Adrenal gland (tissue), 12 donors: ENCODE measurements around the gene HEG1. TPM values are rescaled to one million over a fixed set of nuclear protein-coding genes. Genes with fewer than 3 reads are reported as not detected.

ENCODE experiments used
- DNase-seq, 7 donors: peaks; one replicate each; pipeline ENCODE4 v3.0.0-alpha.2; 2019 to 2020
- H3K27ac ChIP-seq, 5 donors: fragments of 200-600 bp; sonication (generic) in 4 of 5; 1 replicate in 3 of 5; 2 replicates in 2 of 5; pipeline versions ENCODE4 v1.5.1 to v1.8.0; 2016 to 2020; ENCODE audit warnings: mild to moderate bottlenecking in 1 of 5
- H3K27me3 ChIP-seq: fragments of 200-600 bp; 2 replicates; pipeline ENCODE4 v1.8.0; 2021
- H3K36me3 ChIP-seq, 2 donors: fragments of 200-600 bp; replicated peaks in 1 of 2; 1 replicate in 1 of 2; 2 replicates in 1 of 2; pipeline versions ENCODE4 v1.5.1 to v1.8.0; 2018 to 2022
- H3K4me1 ChIP-seq, 2 donors: fragments of 200-600 bp; replicated peaks in 1 of 2; 1 replicate in 1 of 2; 2 replicates in 1 of 2; pipeline versions ENCODE4 v1.5.1 to v1.8.0; 2018 to 2021
- H3K4me3 ChIP-seq, 4 donors: fragments of 200-600 bp; sonication (generic) in 3 of 4; one replicate each; pipeline ENCODE4 v1.5.1; 2016 to 2018
- H3K9me3 ChIP-seq, 3 donors: fragments of 200-600 bp; sonication (generic) in 1 of 3; replicated peaks in 1 of 3; 1 replicate in 2 of 3; 2 replicates in 1 of 3; pipeline versions ENCODE4 v1.5.1 to v1.8.0; 2016 to 2021
- CTCF ChIP-seq, 6 experiments: fragments of 450-650 bp in 4 of 6; fragments of 200-600 bp in 2 of 6; sonication (generic) in 1 of 6; IDR thresholded peaks; 1 replicate in 5 of 6; 2 replicates in 1 of 6; pipeline versions ENCODE4 v1.5.1 to v1.8.0; 2016 to 2021; ENCODE audit warnings: antibody characterized with exemption in 6 of 6, mild to moderate bottlenecking in 2 of 6, moderate library complexity in 1 of 6
- POLR2A ChIP-seq, 2 donors: fragments of 450-650 bp; IDR thresholded peaks; one replicate each; pipeline ENCODE4 v1.6.1; 2017; ENCODE audit warnings: antibody characterized with exemption in 2 of 2, mild to moderate bottlenecking in 2 of 2, moderate library complexity in 1 of 2
- WGBS, 4 donors: extraction: QIAGEN DNeasy Blood & Tissue Kit in 2 of 4; methylation state at CpG; one replicate each; pipeline versions ENCODE4 v1.1.5 to v1.1.7; 2013 to 2017; 5-methylcytosine and 5-hydroxymethylcytosine counted together
- intact Hi-C, 2 donors: fragments of 100-400 bp; cut with DNase I; formaldehyde crosslinking; loops; one replicate each; pipeline versions ENCODE4 v1.14.1 to v1.15.0; 2022 to 2023
- polyA plus RNA-seq, 3 donors: library from polyadenylated mRNA; stranded (reverse); fragments of 200-250 nt in 2 of 3; fragments of 350-450 nt in 1 of 3; fragmentation: Illumina TruSeq in 1 of 3; extraction: RNeasy Lipid Tissue Mini Kit (QIAGEN cat#74804) in 1 of 3; gene quantifications; one replicate each; pipeline ENCODE4 v1.2.3, GENCODE V29; 2013 to 2014
- total RNA-seq, 9 donors: library from RNA; depleted of rRNA in 4 of 9; stranded (reverse); fragments of >200 nt in 4 of 9; fragments of 120-200 nt in 1 of 9; fragmentation: NEBNext Ultra II Directional in 1 of 9; extraction: Animal tissue kit (Norgen Biotek cat#: 25700) in 1 of 9; gene quantifications; one replicate each; pipeline versions ENCODE4 v1.1.0 to v1.2.4, GENCODE V29; 2013 to 2023
- donor health status: healthy with polysubstance abuse.
- donor health status: Bipolar disorder and iron deficiency.
- donor health status: DM: yes; HTN: yes; CAD: no.
- donor health status: DM: no; HTN: no; CAD: no.
- donor health status: DM: no; HTN: no; CAD: no.
- donor health status: DM: yes; HTN: yes; CAD: no.

HEG1 gene
- total and polyA plus RNA-seq, 12 donors, result 5.7 to 107 (median 37.9) TPM

- no peak overlapping the region for H3K4me3 ChIP-seq
- no peak for DNase-seq
- no peak for TF ChIP-seq POLR2A (IDR thresholded peaks at IDR 0.05)
- TF ChIP-seq CTCF (IDR thresholded peaks at IDR 0.05), result no peak
- H3K4me1 ChIP-seq, result peaks cover 0 to 39% of the 10 kb centered on the region in 2 donors
- intact Hi-C loops, result no loop called here
- no peaks in the 10 kb centered on the region for H3K36me3 ChIP-seq
- 86 to 89% (median 88%) methylated on average over 6 of the region's 6 CpGs for WGBS, 4 donors
- H3K27ac ChIP-seq, result no peak overlapping the region
- H3K9me3 ChIP-seq, result no peaks in the 10 kb centered on the region
- H3K27me3 ChIP-seq, result no peaks in the 10 kb centered on the region
These were observed 5.2 kb downstream of the HEG1 start for GRCh38 chr3:125050488-125051090.

- no peaks in the 10 kb centered on the region for H3K9me3 ChIP-seq
- no peaks in the 10 kb centered on the region for H3K36me3 ChIP-seq
- intact Hi-C loops, result no loop called here
- H3K27me3 ChIP-seq, result no peaks in the 10 kb centered on the region
- H3K4me3 ChIP-seq, result no peak overlapping the region
- H3K27ac ChIP-seq, result no peak overlapping the region
- TF ChIP-seq POLR2A (IDR thresholded peaks at IDR 0.05) (no peak), CTCF (IDR thresholded peaks at IDR 0.05) (no peak)
- 93 to 100% (median 95%) methylated on average over 3 of the region's 3 CpGs for WGBS, 4 donors
- DNase-seq, result no peak
- H3K4me1 ChIP-seq, result peaks cover 7 to 47% of the 10 kb centered on the region in 2 donors
These were observed 7.5 kb downstream of the HEG1 start for GRCh38 chr3:125048282-125048681.

GRCh38 chr3:125045965-125046364 lies 9.8 kb downstream of the HEG1 start:
- intact Hi-C loops, result no loop called here
- Histone ChIP-seq H3K4me3 (no peak overlapping the region), H3K27me3 (no peaks in the 10 kb centered on the region), H3K9me3 (no peaks in the 10 kb centered on the region), H3K27ac (no peak overlapping the region), H3K36me3 (no peaks in the 10 kb centered on the region), H3K4me1 (peaks cover 17 to 34% of the 10 kb centered on the region in 2 donors)
- DNase-seq, result no peak
- TF ChIP-seq CTCF (IDR thresholded peaks at IDR 0.05) (no peak), POLR2A (IDR thresholded peaks at IDR 0.05) (no peak)
- WGBS, 4 donors, result 74 to 92% (median 75%) methylated on average over 2 of the region's 2 CpGs

- DNase-seq, result no peak
- H3K27ac ChIP-seq, result peak overlapping the region in 1 of 5 donors; percentile 57
- TF ChIP-seq CTCF (IDR thresholded peaks at IDR 0.05) (no peak), POLR2A (IDR thresholded peaks at IDR 0.05) (no peak)
- WGBS, 4 donors, result 63 to 77% (median 69%) methylated on average over 5 of the region's 5 CpGs
- H3K9me3 ChIP-seq, result no peaks in the 10 kb centered on the region
- peaks cover 17 to 41% of the 10 kb centered on the region in 2 donors for H3K4me1 ChIP-seq
- H3K4me3 ChIP-seq, result no peak overlapping the region
- no peaks in the 10 kb centered on the region for H3K36me3 ChIP-seq
- no peaks in the 10 kb centered on the region for H3K27me3 ChIP-seq
- intact Hi-C loops, result no loop called here
These were observed 10.6 kb downstream of the HEG1 start for GRCh38 chr3:125045194-125045593.
